ENCODE measurements around the gene HSPA6. TPM values are rescaled to one million over a fixed set of nuclear protein-coding genes. Genes with fewer than 3 reads are reported as not detected.
"Not testable (repeated sequence)": the region's sequence is repeated elsewhere in the genome, so short reads cannot be mapped to it uniquely, and the experiment has no call there.

Gene HSPA6
- total RNA-seq, 6 donors from 2014 or later, result 10.8 to 37.7 (median 15.9) TPM

GRCh38 chr1:161528550-161528949 is 4.2 kb downstream of the HSPA6 start:
- Histone ChIP-seq H3K27ac (peak overlapping the region in 1 of 4 donors; percentile 11), H3K4me1 (peaks cover 5 to 11% (median 7%) of the 10 kb centered on the region in 4 donors)
- peak in 1 of 2 donors; percentile 73 for DNase-seq
- not testable (repeated sequence) for H3K9me3 ChIP-seq; H3K27me3 ChIP-seq; ATAC-seq (ENCODE audit: low FRiP score in 2 of 2); H3K36me3 ChIP-seq; H3K4me3 ChIP-seq
- 8 to 24% methylated on average over 3 of the region's 3 CpGs for WGBS, 2 donors

GRCh38 chr1:161529463-161530104 is 5.2 kb downstream of the HSPA6 start:
- peak in 1 of 2 donors; percentile 16 for DNase-seq
- not testable (repeated sequence) for H3K27me3 ChIP-seq; H3K9me3 ChIP-seq; H3K36me3 ChIP-seq; ATAC-seq (ENCODE audit: low FRiP score in 2 of 2)
- peak overlapping the region in 3 of 4 donors; percentile 86 to 93 (median 88) for H3K27ac ChIP-seq
- 37% methylated on average over 15 to 18 of the region's 19 CpGs for WGBS, 2 donors
- H3K4me1 ChIP-seq, result peaks cover 5 to 11% (median 7%) of the 10 kb centered on the region in 4 donors
- peak overlapping the region in 2 of 4 donors; percentile 70 to 77 for H3K4me3 ChIP-seq

- H3K27ac ChIP-seq, result peak overlapping the region in 3 of 4 donors; percentile 86 to 93 (median 88)
- not testable (repeated sequence) for H3K9me3 ChIP-seq, H3K27me3 ChIP-seq, H3K36me3 ChIP-seq
- TF ChIP-seq CTCF (IDR thresholded peaks at IDR 0.05), result peak in 3 of 6 experiments; percentile 4 to 9 (median 5)
- WGBS, 2 donors, result 1 to 2% methylated on average over 13 of the region's 13 CpGs
- peaks cover under 1 to 11% (median 5%) of the 10 kb centered on the region in 4 donors for H3K4me1 ChIP-seq
- ATAC-seq (ENCODE audit: low FRiP score in 2 of 2) (peak; percentile 81 to 85), DNase-seq (peak; percentile 15 to 56)
- H3K4me3 ChIP-seq, result peak overlapping the region in 3 of 4 donors; percentile 49 to 77 (median 70)
Observed at GRCh38 chr1:161530158-161530557, 5.8 kb downstream of the HSPA6 start.

- H3K4me3 ChIP-seq, result peak overlapping the region; percentile 49 to 77 (median 62)
- peak in 2 of 4 donors; percentile 27 to 50 for TF ChIP-seq POLR2A (IDR thresholded peaks at IDR 0.05)
- not testable (repeated sequence) for H3K9me3 ChIP-seq, H3K27me3 ChIP-seq, H3K36me3 ChIP-seq
- ATAC-seq (ENCODE audit: low FRiP score in 2 of 2), result peak; percentile 85 to 89
- peak overlapping the region; percentile 77 to 93 (median 87) for H3K27ac ChIP-seq
- WGBS, 2 donors, result 4% methylated on average over 41 to 48 of the region's 56 CpGs
- peak; percentile 81 to 93 for DNase-seq
- H3K4me1 ChIP-seq, result peaks cover 0 to 11% (median 3%) of the 10 kb centered on the region in 4 donors
Observed at GRCh38 chr1:161530671-161531641, 6.6 kb downstream of the HSPA6 start.

- Histone ChIP-seq H3K27ac (peak overlapping the region in 2 of 4 donors; percentile 60 to 71), H3K9me3 (no peaks in the 10 kb centered on the region), H3K4me1 (peaks cover 0 to 11% (median 3%) of the 10 kb centered on the region in 4 donors), H3K36me3 (no peaks in the 10 kb centered on the region), H3K27me3 (no peaks in the 10 kb centered on the region), H3K4me3 (no peak overlapping the region)
- TF ChIP-seq EP300 (IDR thresholded peaks at IDR 0.05), result no peak
- TF ChIP-seq POLR2A (IDR thresholded peaks at IDR 0.05), result no peak
- TF ChIP-seq CTCF (IDR thresholded peaks at IDR 0.05), result no peak
- TF ChIP-seq POLR2AphosphoS5 (IDR thresholded peaks at IDR 0.05), result no peak
- DNase-seq (peak in 1 of 2 donors; percentile 22), ATAC-seq (ENCODE audit: low FRiP score in 2 of 2) (no peak)
- 86 to 87% methylated on average over 22 of the region's 22 CpGs for WGBS, 2 donors
Observed at GRCh38 chr1:161531986-161532643, 7.8 kb downstream of the HSPA6 start.
